SU-DHL-6 (cell line): ENCODE data around the gene ARSD.

ENCODE experiments used
- H2AFZ ChIP-seq: fragments of 200-600 bp; sonication (generic); 2 replicates; pipeline ENCODE4 v1.6.1; 2014; ENCODE audit warnings: low read depth, mild to moderate bottlenecking, moderate library complexity, mixed read lengths, antibody characterized with exemption, low read length; ENCODE audit not compliant: severe bottlenecking
- H3F3A ChIP-seq: fragments of 200-600 bp; shearing (Covaris generic); 2 replicates; pipeline ENCODE4 v1.6.0; 2016; ENCODE audit warnings: antibody characterized with exemption, mild to moderate bottlenecking; ENCODE audit not compliant: insufficient read depth
- H3K27ac ChIP-seq: fragments of 200-600 bp; sonication (generic); 2 replicates; pipeline ENCODE4 v1.5.1; 2016; ENCODE audit warnings: low read depth, mild to moderate bottlenecking, low read length, moderate library complexity, mixed read lengths
- H3K27me3 ChIP-seq: fragments of 200-600 bp; sonication (generic), shearing (Covaris generic); 2 replicates; pipeline ENCODE4 v1.6.0; 2014; ENCODE audit warnings: mild to moderate bottlenecking, low read length
- H3K36me3 ChIP-seq: fragments of 200-600 bp; sonication (generic); 2 replicates; pipeline ENCODE4 v1.6.1; 2014; ENCODE audit warnings: mild to moderate bottlenecking, low read length, mixed read lengths
- H3K4me2 ChIP-seq: fragments of 300-600, 200-600 bp; shearing (Covaris generic), sonication (generic); 2 replicates; pipeline ENCODE4 v1.6.0; 2014; ENCODE audit warnings: low read length, low read depth, mild to moderate bottlenecking; ENCODE audit not compliant: poor library complexity, severe bottlenecking
- H3K4me3 ChIP-seq: fragments of 200-600 bp; sonication (generic); 2 replicates; pipeline ENCODE4 v1.5.1; 2014; ENCODE audit warnings: antibody characterized with exemption, low read length, mild to moderate bottlenecking, mixed read lengths; ENCODE audit not compliant: insufficient read depth, poor library complexity, severe bottlenecking
- H3K79me2 ChIP-seq: fragments of 200-600 bp; sonication (generic); 2 replicates; pipeline ENCODE4 v1.6.1; 2014; ENCODE audit warnings: mild to moderate bottlenecking, low read length, moderate library complexity; ENCODE audit not compliant: insufficient read depth
- H3K9ac ChIP-seq: fragments of 200-600 bp; sonication (generic); 2 replicates; pipeline ENCODE4 v1.7.0; 2014; ENCODE audit warnings: mild to moderate bottlenecking, low read length
- H3K9me2 ChIP-seq: fragments of 200-600 bp; sonication (generic); replicated peaks from 2 replicates; pipeline ENCODE4 v1.6.1; 2014; ENCODE audit warnings: low read length; ENCODE audit not compliant: insufficient read depth
- H3K9me3 ChIP-seq: fragments of 200-600 bp; sonication (generic); 2 replicates; pipeline ENCODE4 v1.6.1; 2014; ENCODE audit warnings: low read length, mixed read lengths; ENCODE audit not compliant: insufficient read depth
- H4K20me1 ChIP-seq: fragments of 200-600 bp; sonication (generic); 2 replicates; pipeline ENCODE4 v1.6.1; 2014; ENCODE audit warnings: low read depth, mild to moderate bottlenecking, antibody characterized with exemption, low read length, moderate library complexity, mixed read lengths
- EZH2phosphoT487 ChIP-seq: fragments of 200-600 bp; sonication (generic), shearing (Covaris generic); conservative IDR thresholded peaks from 2 replicates; pipeline ENCODE4 v1.6.1; 2018; ENCODE audit warnings: mild to moderate bottlenecking, antibody characterized with exemption, low read length, moderate library complexity, mixed read lengths
- TF ChIP-seq, protein P1 (sequence below): fragments of 200-600 bp; sonication (generic); IDR thresholded peaks from one replicate; pipeline ENCODE4 v1.5.1; 2017; ENCODE audit warnings: antibody characterized with exemption, mild to moderate bottlenecking, low read length, moderate library complexity; ENCODE audit not compliant: insufficient read depth, poor library complexity, severe bottlenecking

The ARSD gene

DNA sequence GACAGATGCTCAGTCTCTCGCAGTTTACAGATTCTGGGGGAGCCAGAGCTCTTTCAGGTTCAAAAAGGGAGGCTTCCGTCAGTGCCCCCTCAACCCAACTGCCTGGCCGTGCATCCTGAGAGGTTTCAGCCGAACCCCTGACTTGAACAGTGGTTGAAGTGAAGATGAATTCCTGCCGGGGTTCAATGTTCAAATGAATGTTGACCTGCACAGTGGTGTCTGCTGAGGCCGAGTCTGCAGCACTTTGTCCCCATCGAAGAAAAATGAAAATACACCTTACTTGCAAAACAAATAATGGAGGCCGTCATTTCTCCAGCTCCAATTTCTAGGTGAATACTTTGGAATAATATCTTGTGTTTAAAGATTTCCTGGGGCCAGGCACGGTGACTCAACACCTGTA is 66.7 kb downstream of the ARSD start:
- Histone ChIP-seq H3K9me2 (no peaks in the 10 kb centered on the region), H3K9me3 (no peaks in the 10 kb centered on the region), H3K4me3 (no peak overlapping the region), H3K9ac (no peak overlapping the region), H3K27me3 (no peaks in the 10 kb centered on the region), H3K4me2 (no peak overlapping the region), H3K27ac (no peak overlapping the region), H3F3A (no peaks in the 10 kb centered on the region), H4K20me1 (no peaks in the 10 kb centered on the region), H3K79me2 (no peaks in the 10 kb centered on the region), H2AFZ (no peak overlapping the region), H3K36me3 (no peaks in the 10 kb centered on the region)
- TF ChIP-seq EZH2phosphoT487 = no peak
- TF ChIP-seq, protein P1, sequence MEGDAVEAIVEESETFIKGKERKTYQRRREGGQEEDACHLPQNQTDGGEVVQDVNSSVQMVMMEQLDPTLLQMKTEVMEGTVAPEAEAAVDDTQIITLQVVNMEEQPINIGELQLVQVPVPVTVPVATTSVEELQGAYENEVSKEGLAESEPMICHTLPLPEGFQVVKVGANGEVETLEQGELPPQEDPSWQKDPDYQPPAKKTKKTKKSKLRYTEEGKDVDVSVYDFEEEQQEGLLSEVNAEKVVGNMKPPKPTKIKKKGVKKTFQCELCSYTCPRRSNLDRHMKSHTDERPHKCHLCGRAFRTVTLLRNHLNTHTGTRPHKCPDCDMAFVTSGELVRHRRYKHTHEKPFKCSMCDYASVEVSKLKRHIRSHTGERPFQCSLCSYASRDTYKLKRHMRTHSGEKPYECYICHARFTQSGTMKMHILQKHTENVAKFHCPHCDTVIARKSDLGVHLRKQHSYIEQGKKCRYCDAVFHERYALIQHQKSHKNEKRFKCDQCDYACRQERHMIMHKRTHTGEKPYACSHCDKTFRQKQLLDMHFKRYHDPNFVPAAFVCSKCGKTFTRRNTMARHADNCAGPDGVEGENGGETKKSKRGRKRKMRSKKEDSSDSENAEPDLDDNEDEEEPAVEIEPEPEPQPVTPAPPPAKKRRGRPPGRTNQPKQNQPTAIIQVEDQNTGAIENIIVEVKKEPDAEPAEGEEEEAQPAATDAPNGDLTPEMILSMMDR = no peak

DNA sequence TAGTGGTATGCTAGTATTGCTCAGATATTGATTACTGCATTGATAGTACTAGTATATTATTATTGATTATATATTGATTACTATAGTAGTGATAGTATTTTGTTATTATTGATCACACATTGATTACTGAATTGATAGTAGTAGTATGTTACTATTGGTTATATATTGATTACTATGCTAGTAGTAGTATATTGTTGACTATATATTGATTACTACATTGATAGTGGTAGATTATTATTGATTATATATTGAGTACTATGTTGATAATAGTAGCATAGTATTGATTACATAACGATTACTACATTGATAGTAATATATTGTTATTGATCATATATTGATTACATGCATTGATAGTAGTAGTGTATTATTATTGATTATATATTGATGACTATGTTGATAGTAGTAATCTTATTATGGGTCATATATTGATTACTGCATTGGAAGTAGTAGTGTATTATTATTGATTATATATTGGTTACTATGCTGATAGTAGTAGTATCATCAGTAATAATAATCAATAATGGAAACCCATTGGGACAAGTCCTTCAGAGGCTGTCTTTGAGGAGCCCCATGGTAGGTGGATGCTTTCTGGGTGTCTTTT is 69.8 kb downstream of the ARSD start:
- no peak overlapping the region for H2AFZ ChIP-seq
- H3K36me3 ChIP-seq = no peaks in the 10 kb centered on the region
- no peaks in the 10 kb centered on the region for H3K9me2 ChIP-seq
- H3K27me3 ChIP-seq = no peaks in the 10 kb centered on the region
- H3K27ac ChIP-seq = no peak overlapping the region
- H3K9me3 ChIP-seq = no peaks in the 10 kb centered on the region
- no peaks in the 10 kb centered on the region for H3F3A ChIP-seq
- no peak overlapping the region for H3K4me3 ChIP-seq
- no peak for TF ChIP-seq EZH2phosphoT487
- TF ChIP-seq, protein P1 = no peak
- H3K79me2 ChIP-seq = no peaks in the 10 kb centered on the region
- H4K20me1 ChIP-seq = no peaks in the 10 kb centered on the region
- H3K4me2 ChIP-seq = no peak overlapping the region
- no peak overlapping the region for H3K9ac ChIP-seq

DNA sequence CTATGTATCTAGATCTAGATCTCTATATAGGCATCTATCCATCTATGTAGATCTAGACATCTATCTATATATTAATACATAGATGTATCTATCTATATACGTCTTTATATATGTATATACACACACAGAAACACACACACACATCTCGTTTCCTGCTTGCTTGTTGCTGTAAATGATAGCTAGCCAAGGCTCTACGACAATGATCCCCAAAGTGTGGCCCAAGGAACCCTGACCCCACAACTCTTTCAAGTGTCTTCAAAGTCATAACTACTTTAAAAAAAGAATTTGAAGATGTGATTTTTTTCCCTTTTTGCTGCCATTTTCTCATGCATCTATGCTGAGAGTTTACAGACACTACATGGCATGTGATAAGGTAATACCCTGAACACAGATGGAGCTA is 71.6 kb downstream of the ARSD start:
- no peak overlapping the region for H3K4me3 ChIP-seq
- H3K9me3 ChIP-seq = no peaks in the 10 kb centered on the region
- H3K4me2 ChIP-seq = no peak overlapping the region
- no peaks in the 10 kb centered on the region for H4K20me1 ChIP-seq
- no peaks in the 10 kb centered on the region for H3F3A ChIP-seq
- H3K27me3 ChIP-seq = no peaks in the 10 kb centered on the region
- H2AFZ ChIP-seq = no peak overlapping the region
- TF ChIP-seq, protein P1 = no peak
- TF ChIP-seq EZH2phosphoT487 = no peak
- no peaks in the 10 kb centered on the region for H3K9me2 ChIP-seq
- no peaks in the 10 kb centered on the region for H3K36me3 ChIP-seq
- H3K9ac ChIP-seq = no peak overlapping the region
- no peaks in the 10 kb centered on the region for H3K79me2 ChIP-seq
- H3K27ac ChIP-seq = no peak overlapping the region

DNA sequence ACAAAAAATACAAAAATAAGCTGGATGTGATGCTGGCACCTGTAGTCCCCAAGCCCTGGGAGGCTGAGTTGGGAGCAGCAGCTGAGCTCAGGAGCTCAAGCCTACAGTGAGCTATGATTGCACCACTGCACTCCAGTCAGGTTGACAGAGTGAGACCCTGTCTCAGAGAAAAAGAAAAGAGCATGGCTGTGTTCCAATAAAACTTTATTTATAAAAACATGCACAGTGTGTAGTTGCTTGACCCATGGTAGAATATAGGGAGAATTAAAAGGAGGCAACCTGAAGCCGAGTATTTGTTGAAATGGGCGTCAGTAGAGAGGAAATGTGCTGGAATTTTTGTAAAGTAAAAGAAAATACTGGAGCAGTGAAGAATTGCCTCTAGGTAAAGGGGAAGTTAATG is 73.4 kb downstream of the ARSD start:
- no peak overlapping the region for H3K27ac ChIP-seq
- no peaks in the 10 kb centered on the region for H3K9me2 ChIP-seq
- no peaks in the 10 kb centered on the region for H3K79me2 ChIP-seq
- H3K4me2 ChIP-seq = no peak overlapping the region
- no peaks in the 10 kb centered on the region for H3K36me3 ChIP-seq
- H3K9me3 ChIP-seq = no peaks in the 10 kb centered on the region
- no peaks in the 10 kb centered on the region for H3F3A ChIP-seq
- no peak overlapping the region for H2AFZ ChIP-seq
- H3K4me3 ChIP-seq = no peak overlapping the region
- TF ChIP-seq EZH2phosphoT487 = no peak
- TF ChIP-seq, protein P1 = no peak
- no peaks in the 10 kb centered on the region for H4K20me1 ChIP-seq
- no peak overlapping the region for H3K9ac ChIP-seq
- no peaks in the 10 kb centered on the region for H3K27me3 ChIP-seq
